ENCODE measurements around the gene DUSP21.
"Not testable (repeated sequence)": the region's sequence is repeated elsewhere in the genome, so short reads cannot be mapped to it uniquely, and the experiment has no call there.

DUSP21 gene

GRCh38 chrX:44876767-44877166, 32.9 kb downstream of the DUSP21 start:
- no peak for DNase-seq

- DNase-seq: no peak
Measured at GRCh38 chrX:44878780-44879179, 35.0 kb downstream of the DUSP21 start.

GRCh38 chrX:44881549-44881948, 37.7 kb downstream of the DUSP21 start:
- no peak for DNase-seq

GRCh38 chrX:44882635-44883034, 38.8 kb downstream of the DUSP21 start:
- DNase-seq: no peak

GRCh38 chrX:44884944-44885343, 41.1 kb downstream of the DUSP21 start:
- DNase-seq: no peak

DNA sequence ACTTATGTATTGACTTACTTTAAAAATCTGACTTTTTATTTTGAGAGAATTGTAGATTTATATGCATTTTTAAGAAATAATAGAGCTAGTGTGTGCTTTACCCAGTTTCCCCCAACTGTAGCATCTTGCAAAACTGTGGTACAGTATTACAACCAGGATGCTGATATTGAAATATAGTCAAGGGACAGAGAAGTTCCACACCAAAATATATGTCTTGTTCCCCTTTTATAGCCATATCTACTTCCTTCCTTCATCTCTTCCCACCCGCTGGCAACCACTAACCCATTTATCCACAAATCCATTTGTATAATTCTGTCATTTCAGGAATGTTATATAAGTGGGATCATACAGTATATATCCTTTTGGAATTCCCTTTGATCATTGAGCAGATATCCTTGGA, 46.0 kb downstream of the DUSP21 start:
- DNase-seq: peak; percentile 41

DNA sequence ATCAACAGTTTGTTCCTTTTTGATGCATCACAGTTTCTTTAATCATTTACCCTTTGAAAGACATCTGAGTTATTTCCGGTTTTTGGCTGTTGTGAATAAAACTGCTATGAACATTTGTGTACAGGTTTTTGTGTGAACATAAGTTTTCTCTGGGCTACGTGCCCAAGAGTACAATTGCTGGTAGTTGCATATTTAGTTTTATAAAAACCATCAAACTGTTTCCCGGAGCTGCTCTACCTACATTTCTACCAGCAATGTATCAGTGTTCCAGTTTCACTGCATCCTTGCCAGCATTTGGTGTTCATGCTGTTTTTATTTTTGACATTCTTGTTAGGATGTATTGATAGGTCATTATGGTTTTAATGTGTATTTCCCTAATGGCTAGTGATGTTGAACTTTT, 46.4 kb downstream of the DUSP21 start:
- no peak for DNase-seq

- not testable (repeated sequence) for DNase-seq
Measured at GRCh38 chrX:44890687-44891086, 46.9 kb downstream of the DUSP21 start.

DNA sequence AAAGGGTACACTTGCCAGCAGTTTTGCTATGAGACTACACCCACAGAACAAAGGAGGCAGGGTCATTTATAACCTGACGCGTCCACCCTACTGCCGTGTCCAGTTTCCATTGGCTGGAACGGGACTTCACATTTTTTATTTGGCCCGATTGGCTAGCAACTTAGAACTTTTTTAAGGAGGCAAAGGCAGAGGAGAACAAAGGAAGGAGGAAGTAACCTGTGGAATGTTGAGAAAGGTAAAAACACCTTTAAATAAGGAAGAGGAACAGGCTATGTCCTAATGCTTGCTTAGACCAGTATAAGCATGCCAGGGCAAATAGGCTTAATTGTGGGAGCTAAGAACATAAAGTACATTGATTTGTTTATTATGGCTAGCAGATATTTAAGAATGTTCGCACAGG, 47.8 kb downstream of the DUSP21 start:
- no peak for DNase-seq

Measured in GF-D8 (cell line).